ENCODE data around the gene EVPLL. TPM values are rescaled to one million over a fixed set of nuclear protein-coding genes. Genes with fewer than 3 reads are reported as not detected.
"Not testable (repeated sequence)": the region's sequence is repeated elsewhere in the genome, so short reads cannot be mapped to it uniquely, and the experiment has no call there.

The EVPLL gene
- total RNA-seq, 3 donors from 2014 or later (not counting 1 experiment from before 2014, with no cell fraction given): 0.28 TPM; not detected in 2

GRCh38 chr17:18382441-18383078, 5.0 kb downstream of the EVPLL start:
- Mint-ChIP-seq H3K27me3 (ENCODE audit: low read depth in 2 of 2) (peaks cover 11 to 12% of the 10 kb centered on the region in 2 donors), H3K9me3 (no peaks in the 10 kb centered on the region), H3K4me3 (no peak overlapping the region), H3K27ac (no peak overlapping the region), H3K4me1 (peaks cover 0 to 7% of the 10 kb centered on the region in 2 donors), H3K36me3 (no peaks in the 10 kb centered on the region)
- intact Hi-C loops (cut with micrococcal nuclease): no loop called here
- Histone ChIP-seq H3K4me1 (ENCODE audit: control insufficient read depth, insufficient read depth, low read length) (peaks cover 5% of the 10 kb centered on the region), H3K36me3 (ENCODE audit: control insufficient read depth, insufficient read depth, low read length) (no peaks in the 10 kb centered on the region), H3K27me3 (ENCODE audit: control insufficient read depth, insufficient read depth, low read length) (peaks cover 4% of the 10 kb centered on the region), H3K4me3 (ENCODE audit: low read length) (no peak overlapping the region), H3K9me3 (ENCODE audit: control insufficient read depth, insufficient read depth, low read length) (no peaks in the 10 kb centered on the region), H3K27ac (ENCODE audit: low read length) (no peak overlapping the region)
- DNase-seq: no peak
- no peak for TF ChIP-seq CTCF (IDR thresholded peaks at IDR 0.05)
- 75% methylated on average over 36 of the region's 36 CpGs for WGBS (ENCODE audit: insufficient coverage)
- no peak for ATAC-seq

DNA sequence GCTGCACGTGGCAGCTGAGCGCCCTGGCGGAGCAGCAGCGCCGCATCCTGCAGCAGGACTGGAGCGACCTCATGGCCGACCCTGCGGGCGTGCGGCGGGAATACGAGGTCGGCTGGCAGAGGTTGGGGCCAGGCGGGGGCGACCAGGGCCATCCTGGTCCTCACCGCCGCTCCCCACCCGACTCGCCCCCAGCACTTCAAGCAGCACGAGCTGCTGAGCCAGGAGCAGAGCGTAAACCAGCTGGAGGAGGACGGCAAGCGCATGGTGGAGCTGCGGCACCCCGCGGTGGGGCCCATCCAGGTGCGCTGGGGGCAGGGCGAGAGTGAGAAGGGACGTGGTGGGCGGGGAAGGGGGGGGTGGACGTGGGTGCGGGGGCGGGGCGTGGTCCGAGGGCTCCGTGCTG, 5.5 kb downstream of the EVPLL start:
- peaks cover 11 to 12% of the 10 kb centered on the region in 2 donors for H3K27me3 Mint-ChIP-seq (ENCODE audit: low read depth in 2 of 2)
- H3K27ac Mint-ChIP-seq; H3K4me1 Mint-ChIP-seq; intact Hi-C loops (cut with micrococcal nuclease); H3K9me3 ChIP-seq (ENCODE audit: control insufficient read depth, insufficient read depth, low read length); H3K4me3 ChIP-seq (ENCODE audit: low read length); H3K27me3 ChIP-seq (ENCODE audit: control insufficient read depth, insufficient read depth, low read length); H3K9me3 Mint-ChIP-seq; H3K4me3 Mint-ChIP-seq; H3K27ac ChIP-seq (ENCODE audit: low read length); H3K4me1 ChIP-seq (ENCODE audit: control insufficient read depth, insufficient read depth, low read length); H3K36me3 Mint-ChIP-seq; H3K36me3 ChIP-seq (ENCODE audit: control insufficient read depth, insufficient read depth, low read length): not testable (repeated sequence)
- DNase-seq: peak in 1 of 2 donors; percentile 55
- ATAC-seq: peak in 1 of 3 donors; percentile 74
- 20% methylated on average over 36 of the region's 36 CpGs for WGBS (ENCODE audit: insufficient coverage)

GRCh38 chr17:18384271-18384670, 6.7 kb downstream of the EVPLL start:
- H3K27ac ChIP-seq (ENCODE audit: low read length); H3K36me3 Mint-ChIP-seq; intact Hi-C loops (cut with micrococcal nuclease); H3K4me3 Mint-ChIP-seq; ATAC-seq; H3K4me1 Mint-ChIP-seq; H3K27ac Mint-ChIP-seq; H3K4me3 ChIP-seq (ENCODE audit: low read length); H3K27me3 ChIP-seq (ENCODE audit: control insufficient read depth, insufficient read depth, low read length); H3K9me3 ChIP-seq (ENCODE audit: control insufficient read depth, insufficient read depth, low read length); H3K9me3 Mint-ChIP-seq; H3K36me3 ChIP-seq (ENCODE audit: control insufficient read depth, insufficient read depth, low read length); DNase-seq; H3K4me1 ChIP-seq (ENCODE audit: control insufficient read depth, insufficient read depth, low read length): not testable (repeated sequence)
- WGBS (ENCODE audit: insufficient coverage): 90% methylated on average over 5 of the region's 7 CpGs
- H3K27me3 Mint-ChIP-seq (ENCODE audit: low read depth in 2 of 2): peaks cover 11 to 12% of the 10 kb centered on the region in 2 donors

GRCh38 chr17:18387583-18387982, 10.0 kb downstream of the EVPLL start:
- H3K27me3 Mint-ChIP-seq (ENCODE audit: low read depth in 2 of 2); H3K27ac ChIP-seq (ENCODE audit: low read length); DNase-seq; H3K4me1 ChIP-seq (ENCODE audit: control insufficient read depth, insufficient read depth, low read length); intact Hi-C loops (cut with micrococcal nuclease); H3K9me3 Mint-ChIP-seq; H3K9me3 ChIP-seq (ENCODE audit: control insufficient read depth, insufficient read depth, low read length); H3K4me3 Mint-ChIP-seq; H3K27ac Mint-ChIP-seq; H3K4me3 ChIP-seq (ENCODE audit: low read length); ATAC-seq; H3K36me3 Mint-ChIP-seq; H3K27me3 ChIP-seq (ENCODE audit: control insufficient read depth, insufficient read depth, low read length); H3K36me3 ChIP-seq (ENCODE audit: control insufficient read depth, insufficient read depth, low read length); H3K4me1 Mint-ChIP-seq: not testable (repeated sequence)
- WGBS (ENCODE audit: insufficient coverage): 88% methylated on average over 5 of the region's 5 CpGs

- H3K9me3 Mint-ChIP-seq; H3K36me3 Mint-ChIP-seq; H3K27ac ChIP-seq (ENCODE audit: low read length); intact Hi-C loops (cut with micrococcal nuclease); H3K4me3 Mint-ChIP-seq; H3K27ac Mint-ChIP-seq; H3K36me3 ChIP-seq (ENCODE audit: control insufficient read depth, insufficient read depth, low read length); ATAC-seq; H3K9me3 ChIP-seq (ENCODE audit: control insufficient read depth, insufficient read depth, low read length); H3K4me1 ChIP-seq (ENCODE audit: control insufficient read depth, insufficient read depth, low read length); H3K4me3 ChIP-seq (ENCODE audit: low read length); H3K27me3 ChIP-seq (ENCODE audit: control insufficient read depth, insufficient read depth, low read length); DNase-seq; H3K4me1 Mint-ChIP-seq; H3K27me3 Mint-ChIP-seq (ENCODE audit: low read depth in 2 of 2): not testable (repeated sequence)
- WGBS (ENCODE audit: insufficient coverage): 86% methylated on average over 4 of the region's 4 CpGs
These were observed 10.7 kb downstream of the EVPLL start for GRCh38 chr17:18388266-18388665.

DNA sequence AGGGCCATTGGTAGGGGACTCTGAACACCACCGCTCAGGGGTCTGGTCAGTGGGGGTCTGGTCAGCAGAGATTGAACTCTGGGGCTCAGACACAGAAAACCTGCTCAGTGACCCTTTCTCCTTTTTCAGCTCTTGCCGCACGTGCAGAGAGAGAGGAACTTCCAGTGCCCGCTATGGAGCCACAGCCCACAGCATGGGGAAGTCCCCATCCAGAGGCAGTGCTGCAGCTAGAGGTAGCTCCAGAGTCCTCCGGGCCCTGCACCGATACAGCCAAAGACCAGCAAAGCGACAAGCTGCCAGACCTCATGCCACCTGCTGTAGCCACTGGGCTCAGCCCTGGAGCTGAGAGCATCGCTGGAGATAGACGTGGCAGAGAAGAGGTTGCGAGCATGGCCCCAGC, 11.2 kb downstream of the EVPLL start:
- H3K27ac Mint-ChIP-seq; H3K36me3 ChIP-seq (ENCODE audit: control insufficient read depth, insufficient read depth, low read length); intact Hi-C loops (cut with micrococcal nuclease); H3K27me3 ChIP-seq (ENCODE audit: control insufficient read depth, insufficient read depth, low read length); H3K27me3 Mint-ChIP-seq (ENCODE audit: low read depth in 2 of 2); H3K4me3 Mint-ChIP-seq; H3K9me3 ChIP-seq (ENCODE audit: control insufficient read depth, insufficient read depth, low read length); H3K36me3 Mint-ChIP-seq; H3K27ac ChIP-seq (ENCODE audit: low read length); H3K4me3 ChIP-seq (ENCODE audit: low read length); H3K4me1 Mint-ChIP-seq; H3K9me3 Mint-ChIP-seq; H3K4me1 ChIP-seq (ENCODE audit: control insufficient read depth, insufficient read depth, low read length); DNase-seq: not testable (repeated sequence)
- ATAC-seq: peak in 1 of 3 donors; percentile 70
- 80% methylated on average over 1 of the region's 10 CpGs for WGBS (ENCODE audit: insufficient coverage)

- H3K9me3 Mint-ChIP-seq; H3K27me3 ChIP-seq (ENCODE audit: control insufficient read depth, insufficient read depth, low read length); H3K27ac ChIP-seq (ENCODE audit: low read length); H3K36me3 Mint-ChIP-seq; DNase-seq; ATAC-seq; H3K9me3 ChIP-seq (ENCODE audit: control insufficient read depth, insufficient read depth, low read length); H3K27ac Mint-ChIP-seq; H3K27me3 Mint-ChIP-seq (ENCODE audit: low read depth in 2 of 2); H3K4me1 Mint-ChIP-seq; H3K36me3 ChIP-seq (ENCODE audit: control insufficient read depth, insufficient read depth, low read length); H3K4me3 ChIP-seq (ENCODE audit: low read length); intact Hi-C loops (cut with micrococcal nuclease); H3K4me3 Mint-ChIP-seq; H3K4me1 ChIP-seq (ENCODE audit: control insufficient read depth, insufficient read depth, low read length): not testable (repeated sequence)
- 78% methylated on average over 3 of the region's 7 CpGs for WGBS (ENCODE audit: insufficient coverage)
These were observed 24.5 kb downstream of the EVPLL start for GRCh38 chr17:18401872-18402590.

Data from natural killer cell (primary cell).